HCEC 1CT (cell line): ENCODE measurements around the gene IMPDH1.

ENCODE experiments used
- DNase-seq: peaks from one replicate; pipeline ENCODE4 v3.0.0-alpha.2; 2017

IMPDH1 gene

GRCh38 chr7:128434413-128435326 lies 24.9 kb upstream of the IMPDH1 start:
- no peak for DNase-seq

- DNase-seq, result no peak
Measured at GRCh38 chr7:128431754-128432153, 22.0 kb upstream of the IMPDH1 start.

GRCh38 chr7:128431221-128431620 lies 21.4 kb upstream of the IMPDH1 start:
- no peak for DNase-seq

- no peak for DNase-seq
Measured at GRCh38 chr7:128430207-128430606, 20.4 kb upstream of the IMPDH1 start.

- peak; percentile 50 for DNase-seq
Measured at GRCh38 chr7:128427289-128427891, 17.6 kb upstream of the IMPDH1 start.

GRCh38 chr7:128425850-128426249 lies 16.1 kb upstream of the IMPDH1 start:
- DNase-seq, result peak; percentile 32

GRCh38 chr7:128424686-128425275 lies 15.0 kb upstream of the IMPDH1 start:
- no peak for DNase-seq

GRCh38 chr7:128422842-128423241 lies 13.1 kb upstream of the IMPDH1 start:
- no peak for DNase-seq

- no peak for DNase-seq
Measured at GRCh38 chr7:128422037-128422436, 12.3 kb upstream of the IMPDH1 start.

- DNase-seq, result no peak
Measured at GRCh38 chr7:128421384-128421783, 11.6 kb upstream of the IMPDH1 start.

GRCh38 chr7:128420773-128421172 lies 11.0 kb upstream of the IMPDH1 start:
- no peak for DNase-seq

GRCh38 chr7:128419257-128419656 lies 9.5 kb upstream of the IMPDH1 start:
- no peak for DNase-seq

- DNase-seq, result no peak
Measured at GRCh38 chr7:128417071-128417470, 7.3 kb upstream of the IMPDH1 start.

GRCh38 chr7:128415217-128415785 lies 5.5 kb upstream of the IMPDH1 start:
- no peak for DNase-seq

GRCh38 chr7:128410451-128410753 lies 620 bp upstream of the IMPDH1 start:
- no peak for DNase-seq

GRCh38 chr7:128408709-128409595 lies 830 bp downstream of the IMPDH1 start:
- DNase-seq, result peak; percentile 48

GRCh38 chr7:128407751-128408708 lies 1.8 kb downstream of the IMPDH1 start:
- no peak for DNase-seq

GRCh38 chr7:128407233-128407589 lies 2.6 kb downstream of the IMPDH1 start:
- no peak for DNase-seq

GRCh38 chr7:128406314-128407232 lies 3.2 kb downstream of the IMPDH1 start:
- no peak for DNase-seq
